Measurements from ENCODE around the gene SH2D3C.

SH2D3C gene, protein sequence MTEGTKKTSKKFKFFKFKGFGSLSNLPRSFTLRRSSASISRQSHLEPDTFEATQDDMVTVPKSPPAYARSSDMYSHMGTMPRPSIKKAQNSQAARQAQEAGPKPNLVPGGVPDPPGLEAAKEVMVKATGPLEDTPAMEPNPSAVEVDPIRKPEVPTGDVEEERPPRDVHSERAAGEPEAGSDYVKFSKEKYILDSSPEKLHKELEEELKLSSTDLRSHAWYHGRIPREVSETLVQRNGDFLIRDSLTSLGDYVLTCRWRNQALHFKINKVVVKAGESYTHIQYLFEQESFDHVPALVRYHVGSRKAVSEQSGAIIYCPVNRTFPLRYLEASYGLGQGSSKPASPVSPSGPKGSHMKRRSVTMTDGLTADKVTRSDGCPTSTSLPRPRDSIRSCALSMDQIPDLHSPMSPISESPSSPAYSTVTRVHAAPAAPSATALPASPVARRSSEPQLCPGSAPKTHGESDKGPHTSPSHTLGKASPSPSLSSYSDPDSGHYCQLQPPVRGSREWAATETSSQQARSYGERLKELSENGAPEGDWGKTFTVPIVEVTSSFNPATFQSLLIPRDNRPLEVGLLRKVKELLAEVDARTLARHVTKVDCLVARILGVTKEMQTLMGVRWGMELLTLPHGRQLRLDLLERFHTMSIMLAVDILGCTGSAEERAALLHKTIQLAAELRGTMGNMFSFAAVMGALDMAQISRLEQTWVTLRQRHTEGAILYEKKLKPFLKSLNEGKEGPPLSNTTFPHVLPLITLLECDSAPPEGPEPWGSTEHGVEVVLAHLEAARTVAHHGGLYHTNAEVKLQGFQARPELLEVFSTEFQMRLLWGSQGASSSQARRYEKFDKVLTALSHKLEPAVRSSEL

DNA sequence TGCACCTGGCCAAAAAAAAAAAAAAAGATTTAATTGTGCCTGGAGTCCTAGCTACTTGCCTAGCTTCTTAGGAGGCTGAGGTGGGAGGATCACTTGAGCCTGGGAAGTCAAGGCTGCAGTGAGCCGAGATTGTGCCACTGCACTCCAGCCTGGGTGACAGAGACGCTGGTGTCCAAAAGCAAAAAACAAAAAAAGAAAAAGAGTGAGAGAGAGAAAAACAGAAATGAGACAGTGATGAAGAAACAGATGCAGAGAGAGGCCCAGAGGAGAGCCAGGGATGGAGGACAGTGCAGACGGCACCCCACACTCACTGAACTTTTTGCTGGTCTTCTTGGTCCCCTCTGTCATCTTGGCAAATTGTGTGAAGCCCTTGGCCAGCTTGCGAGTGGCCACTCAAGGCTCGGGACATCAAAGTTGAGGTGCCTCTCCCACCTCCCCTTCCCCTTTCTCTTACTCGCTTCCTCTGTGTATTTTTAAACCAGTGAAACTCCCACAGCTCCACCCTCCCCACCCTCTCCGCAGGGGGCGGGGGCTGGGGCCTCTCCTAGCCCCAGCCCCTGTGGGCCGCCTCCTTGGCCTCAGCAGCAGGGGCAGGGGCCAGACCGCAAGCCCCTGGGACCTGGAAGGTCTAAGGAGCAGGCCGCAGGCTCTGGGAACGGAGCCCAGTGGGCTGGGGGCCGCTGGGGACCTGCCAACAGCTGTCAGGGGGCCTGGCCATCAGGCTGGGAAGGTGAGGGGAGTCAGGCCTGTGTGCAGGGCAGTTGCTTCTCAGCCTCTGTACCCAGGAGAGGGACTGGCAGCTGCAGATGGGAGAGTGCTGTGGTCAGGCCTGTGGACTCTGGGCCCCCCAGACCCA lies at the start of gene SH2D3C:
Gene SH2D3C (minus strand): TSS at position 387 of the 856 bp plus-strand sequence. CDS start 39 bp downstream, at position 348.
- DNase-seq, result no peak

DNA sequence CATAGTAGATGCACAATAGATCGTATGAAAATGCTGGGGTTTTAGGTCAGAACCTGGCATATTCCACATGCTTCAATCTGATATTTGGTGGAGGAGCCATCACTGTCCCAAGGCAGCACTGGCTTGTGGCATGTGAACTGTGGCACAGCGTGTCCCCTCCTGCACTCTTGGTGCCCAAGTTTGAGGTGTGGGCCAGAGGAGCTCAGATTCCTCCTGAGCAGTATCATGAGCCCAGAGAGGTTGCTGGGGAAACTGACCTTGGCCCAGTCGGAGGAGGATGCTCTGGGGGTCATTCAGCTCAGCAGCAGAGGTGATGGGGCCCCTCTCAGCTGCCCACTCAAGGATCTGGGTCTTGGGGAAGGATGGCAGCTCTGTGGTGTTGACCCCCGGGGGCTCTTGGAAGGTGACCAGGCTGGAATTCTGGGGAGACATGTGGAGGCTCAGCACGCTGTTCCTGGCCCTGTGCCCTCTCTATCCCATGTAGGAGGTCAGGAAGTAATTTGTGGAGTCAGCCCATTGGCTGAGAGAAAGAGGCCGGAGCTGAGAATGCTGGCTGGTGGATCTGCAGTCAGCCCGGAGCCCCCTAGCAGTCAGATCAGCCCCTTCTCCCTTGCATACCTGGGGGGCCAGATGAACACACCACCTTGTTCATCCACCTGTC lies 47.9 kb upstream of the SH2D3C start:
- no peak for DNase-seq

DNA sequence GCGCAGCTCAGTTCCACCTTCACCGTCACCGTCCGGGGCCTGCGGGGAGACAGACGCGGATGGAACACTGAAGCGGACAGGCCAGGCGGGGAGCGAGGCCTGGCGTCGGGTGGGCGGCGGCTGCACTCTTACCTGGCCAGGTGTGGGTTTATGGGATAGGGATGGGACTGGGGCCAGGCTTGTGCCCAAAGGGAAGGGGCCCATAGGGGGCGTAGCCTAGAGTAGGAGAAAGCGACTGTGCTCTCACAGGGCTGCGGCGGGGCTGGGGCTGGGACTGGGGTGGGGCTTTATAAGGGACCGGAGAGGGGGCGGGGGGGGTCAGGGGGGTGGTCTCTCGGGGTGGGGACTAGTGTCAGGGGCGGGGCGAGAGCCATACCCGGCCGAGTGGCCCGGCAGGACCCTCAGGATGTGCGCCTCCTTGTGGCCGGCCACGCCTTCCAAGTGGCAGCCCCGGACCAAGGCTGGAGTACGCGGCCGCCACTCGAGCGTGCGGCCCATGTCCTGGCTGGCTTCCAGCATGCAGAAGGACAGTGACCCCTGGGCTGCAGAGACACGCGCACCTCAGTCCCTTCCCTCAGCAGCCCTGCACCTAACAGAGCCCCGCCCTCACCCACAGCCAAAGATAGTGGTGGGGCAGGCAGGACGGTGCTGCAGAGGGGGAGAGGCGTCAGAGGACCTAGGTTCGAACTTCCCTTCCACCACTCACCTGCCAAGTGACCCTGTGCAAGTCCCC lies 47.0 kb upstream of the SH2D3C start:
- DNase-seq, result no peak

DNA sequence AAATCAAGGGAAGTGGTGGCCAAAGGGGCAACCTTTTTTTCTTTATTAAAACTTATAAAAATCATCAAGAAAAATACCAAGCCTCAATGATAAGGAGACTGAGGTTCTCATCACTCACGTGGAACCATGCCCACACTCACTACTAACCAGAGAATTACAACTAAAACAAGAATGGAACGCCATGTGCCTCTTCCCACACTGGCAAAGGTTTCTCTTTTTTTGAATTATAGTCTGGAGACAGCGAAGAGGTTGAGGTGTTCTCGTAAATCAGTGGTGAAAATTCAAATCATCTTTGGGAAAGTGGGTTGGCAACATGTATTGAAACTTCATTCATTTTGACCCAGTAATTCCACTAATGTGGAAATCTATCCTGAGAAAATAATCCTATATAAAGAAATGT lies 43.6 kb upstream of the SH2D3C start:
- no peak for DNase-seq

DNA sequence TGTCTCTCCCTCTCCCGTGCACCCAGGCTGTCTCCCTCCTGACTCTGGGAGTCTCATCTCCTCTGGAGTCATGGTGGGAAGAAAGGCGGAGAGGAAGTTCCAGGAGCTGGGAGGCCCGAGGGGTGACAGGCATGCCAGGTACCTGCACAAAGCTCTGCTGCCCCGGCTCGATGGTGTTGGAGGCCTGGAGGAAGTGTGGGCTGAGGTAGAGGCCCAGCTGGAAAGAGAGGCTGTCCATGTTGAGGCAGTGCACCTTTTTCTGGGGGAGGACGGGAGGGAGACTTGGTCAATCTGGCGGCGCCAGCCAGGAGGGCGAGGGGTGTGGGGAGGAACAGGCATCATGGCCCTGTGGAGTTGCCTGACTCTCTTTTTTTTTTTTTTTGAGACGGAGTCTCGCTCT lies 40.1 kb upstream of the SH2D3C start:
- DNase-seq, result no peak

DNA sequence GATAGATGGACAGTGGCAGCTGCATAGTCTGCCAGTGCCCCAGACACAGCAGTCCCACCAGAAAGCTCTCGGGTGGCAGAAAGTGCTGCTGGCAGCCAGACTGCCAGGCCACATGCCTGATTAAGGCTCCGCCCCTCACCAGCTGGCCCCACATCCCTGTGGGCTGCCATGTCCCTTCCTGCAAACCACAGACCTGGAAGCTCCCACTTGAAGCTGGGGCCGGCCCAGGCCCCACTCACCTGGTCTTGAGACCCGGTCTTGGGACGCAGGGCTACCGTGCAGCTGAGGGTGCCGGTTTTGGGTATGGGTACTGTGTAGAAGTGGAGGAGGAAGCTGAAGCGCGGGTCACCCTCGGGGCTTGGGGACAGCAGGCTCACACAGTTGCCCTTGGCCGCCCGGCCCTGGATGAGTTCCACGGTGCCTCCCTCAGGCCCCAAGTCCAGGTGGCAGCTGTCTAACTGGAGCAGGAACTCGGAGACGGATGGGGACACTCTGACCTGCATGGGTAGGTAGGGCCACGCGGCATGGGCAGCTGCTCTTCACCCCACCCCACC lies 39.5 kb upstream of the SH2D3C start:
- DNase-seq, result no peak

DNA sequence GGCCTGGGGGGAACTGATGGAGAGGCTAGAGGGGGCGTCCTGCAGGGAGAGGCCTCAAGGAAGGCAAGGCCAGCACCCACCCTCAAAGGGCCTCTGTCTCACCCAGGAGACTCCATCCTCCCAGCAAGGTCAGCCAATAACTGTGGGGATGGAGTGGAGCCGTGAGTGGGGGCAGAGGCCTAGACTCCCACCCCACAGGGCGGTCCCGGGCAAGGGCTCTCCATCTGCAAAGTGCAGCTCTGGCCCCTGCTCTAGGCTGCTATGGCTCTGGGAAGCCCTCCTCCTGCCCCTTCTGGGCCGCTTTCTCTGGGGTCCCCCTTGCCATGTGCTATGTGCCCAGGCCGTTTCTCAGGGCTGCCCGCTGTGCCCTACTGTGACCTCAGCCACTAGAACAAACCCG lies 38.3 kb upstream of the SH2D3C start:
- no peak for DNase-seq

DNA sequence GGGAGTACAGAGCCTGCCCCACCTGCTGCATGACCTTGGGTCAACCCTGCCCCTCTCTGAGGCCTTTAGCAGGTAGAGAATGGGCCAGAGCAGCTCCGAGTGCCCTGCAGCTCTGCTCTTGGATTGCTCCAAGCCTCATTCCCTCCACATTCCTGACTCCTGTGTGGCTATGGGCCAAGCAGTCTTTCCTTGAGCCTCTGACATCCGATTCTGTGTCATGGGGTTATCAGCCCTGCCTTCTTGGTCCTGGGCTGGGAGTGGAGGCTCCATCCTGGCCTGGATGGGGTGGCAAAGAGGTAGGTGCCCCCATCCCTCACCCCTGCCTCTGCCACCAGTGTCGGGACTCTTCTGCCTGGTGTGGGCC lies 37.9 kb upstream of the SH2D3C start:
- no peak for DNase-seq

DNA sequence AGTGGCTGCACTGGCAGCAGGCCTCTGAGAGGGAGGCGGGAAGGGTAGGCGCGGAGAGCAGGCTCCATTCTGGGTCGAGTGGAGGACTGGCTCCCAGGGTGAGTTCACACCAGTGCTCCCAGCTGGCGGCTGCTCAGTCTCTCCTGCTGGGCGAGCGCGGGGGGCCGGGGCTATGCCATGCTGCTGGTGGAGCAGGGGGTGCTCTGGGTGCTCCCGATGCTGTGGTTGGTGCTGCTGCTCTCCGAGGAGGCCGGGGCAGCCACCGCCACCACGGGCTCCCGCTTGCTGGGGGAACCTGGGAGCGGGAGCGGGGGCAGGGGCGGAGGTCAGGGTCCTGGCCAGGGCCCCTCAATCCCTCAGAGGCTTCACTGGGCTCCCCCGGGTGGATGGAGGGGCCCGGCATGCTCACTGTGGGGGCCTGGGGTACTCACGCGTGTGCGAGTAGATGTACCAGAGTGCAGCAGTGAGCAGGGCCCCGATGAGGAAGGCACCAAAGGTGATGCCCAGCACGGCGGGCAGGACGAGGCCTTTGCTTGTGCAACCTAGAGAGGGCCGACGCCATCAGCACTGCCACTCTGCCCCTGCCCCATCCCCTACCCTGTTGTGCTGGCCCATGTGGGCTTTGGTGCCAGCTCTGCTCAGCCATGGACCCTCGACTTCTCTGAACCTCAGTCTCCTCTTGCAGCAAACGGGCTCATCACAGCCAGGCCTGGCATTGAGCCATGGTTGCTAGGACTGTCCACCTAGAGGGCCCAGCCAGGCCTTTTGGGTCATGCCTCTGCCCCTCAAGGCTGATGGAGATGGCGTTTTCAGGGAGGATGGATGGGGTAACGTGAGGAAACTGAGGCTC lies 37.3 kb upstream of the SH2D3C start:
- no peak for DNase-seq

DNA sequence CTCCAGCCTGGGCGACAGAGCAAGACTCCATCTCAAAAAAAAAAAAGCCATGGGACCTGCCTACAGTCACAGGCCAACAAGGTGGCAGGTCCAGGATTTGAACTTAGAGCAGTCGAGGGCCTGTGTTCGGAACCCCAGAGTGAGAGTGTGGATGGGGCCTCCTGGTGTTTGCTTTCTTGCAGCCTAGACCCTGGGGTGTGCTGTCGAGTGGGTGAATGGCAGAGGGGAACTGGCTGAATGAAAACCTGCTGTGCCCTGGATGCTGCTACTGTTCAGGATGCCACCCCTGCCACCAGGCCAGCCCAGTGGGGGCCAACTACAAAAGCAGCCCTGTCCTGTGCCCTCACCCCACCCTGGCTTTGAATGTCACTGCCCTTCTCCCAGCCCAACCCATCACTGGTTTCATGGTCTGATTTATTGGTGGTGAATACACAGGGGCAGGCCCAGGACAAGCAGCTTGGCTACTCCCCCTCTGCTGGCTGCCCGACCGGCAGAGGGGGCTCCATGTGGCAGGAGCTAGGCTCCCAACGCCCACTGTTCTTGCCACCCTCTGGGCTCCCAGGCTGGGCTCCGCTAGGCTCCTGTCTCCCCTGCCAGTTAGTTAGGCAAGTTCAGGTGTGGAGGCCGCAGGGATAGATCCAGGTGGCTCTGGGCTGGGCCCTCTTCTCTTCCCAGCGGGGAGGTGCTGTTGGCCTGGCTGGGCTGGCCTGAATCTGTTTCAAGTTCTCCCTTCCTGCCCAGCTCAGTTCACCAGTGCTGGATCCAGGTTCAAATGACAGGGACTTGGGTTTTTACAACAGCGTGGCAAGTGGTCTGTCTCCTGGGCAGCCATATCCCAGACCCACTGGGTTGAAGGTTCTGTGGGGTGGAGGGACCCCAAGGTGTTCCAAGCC lies 36.4 kb upstream of the SH2D3C start:
- no peak for DNase-seq

DNA sequence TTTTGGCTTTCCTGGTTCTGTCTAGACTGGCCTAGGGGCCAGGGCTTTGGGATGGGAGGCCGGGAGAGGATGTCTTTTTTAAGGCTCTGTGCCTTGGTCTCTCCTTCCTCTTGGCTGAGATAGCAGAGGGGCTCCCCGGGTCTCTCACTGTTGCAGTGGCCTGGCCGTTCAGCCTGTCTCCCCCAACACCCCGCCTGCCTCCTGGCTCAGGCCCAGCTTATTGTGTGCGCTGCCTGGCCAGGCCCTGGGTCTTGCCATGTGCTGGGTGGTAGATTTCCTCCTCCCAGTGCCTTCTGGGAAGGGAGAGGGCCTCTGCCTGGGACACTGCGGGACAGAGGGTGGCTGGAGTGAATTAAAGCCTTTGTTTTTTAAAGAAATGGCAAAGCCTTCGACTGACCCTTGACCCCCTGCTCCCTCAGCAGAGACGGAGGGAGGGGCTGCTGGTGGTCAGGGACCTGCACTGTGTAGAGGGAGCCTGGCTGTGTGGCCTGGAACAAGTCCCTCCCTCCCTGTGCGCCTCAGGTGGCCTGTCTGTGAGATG lies 35.3 kb upstream of the SH2D3C start:
- DNase-seq, result no peak

DNA sequence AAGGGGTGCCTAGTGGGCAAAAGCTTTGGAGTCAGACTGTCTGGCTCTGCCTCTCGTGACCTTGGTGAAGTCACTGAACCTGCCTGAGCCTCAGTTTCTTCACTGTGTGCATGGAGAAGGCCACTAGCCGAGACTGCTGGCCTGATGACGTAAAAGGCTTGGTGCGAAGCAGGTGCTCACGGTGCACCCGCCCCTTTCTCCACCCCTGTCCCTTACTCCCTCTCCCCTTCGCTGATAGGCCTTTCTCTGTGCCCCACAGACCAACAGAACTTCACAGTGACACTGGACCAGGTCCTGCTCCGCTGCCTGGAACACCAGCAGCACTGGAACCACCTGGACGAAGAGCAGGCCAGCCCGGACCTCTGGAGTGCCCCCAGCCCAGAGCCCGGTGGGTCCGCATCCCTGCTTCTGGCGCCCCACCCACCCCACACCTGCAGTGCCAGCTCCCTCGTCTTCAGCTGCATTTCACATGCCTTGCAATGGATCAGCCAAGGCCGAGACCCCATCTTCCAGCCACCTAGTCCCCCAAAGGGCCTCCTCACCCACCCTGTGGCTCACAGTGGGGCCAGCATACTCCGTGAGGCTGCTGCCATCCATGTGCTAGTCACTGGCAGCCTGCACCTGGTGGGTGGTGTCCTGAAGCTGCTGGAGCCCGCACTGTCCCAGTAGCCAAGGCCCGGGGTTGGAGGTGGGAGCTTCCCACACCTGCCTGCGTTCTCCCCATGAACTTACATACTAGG lies 34.6 kb upstream of the SH2D3C start:
- DNase-seq, result no peak

DNA sequence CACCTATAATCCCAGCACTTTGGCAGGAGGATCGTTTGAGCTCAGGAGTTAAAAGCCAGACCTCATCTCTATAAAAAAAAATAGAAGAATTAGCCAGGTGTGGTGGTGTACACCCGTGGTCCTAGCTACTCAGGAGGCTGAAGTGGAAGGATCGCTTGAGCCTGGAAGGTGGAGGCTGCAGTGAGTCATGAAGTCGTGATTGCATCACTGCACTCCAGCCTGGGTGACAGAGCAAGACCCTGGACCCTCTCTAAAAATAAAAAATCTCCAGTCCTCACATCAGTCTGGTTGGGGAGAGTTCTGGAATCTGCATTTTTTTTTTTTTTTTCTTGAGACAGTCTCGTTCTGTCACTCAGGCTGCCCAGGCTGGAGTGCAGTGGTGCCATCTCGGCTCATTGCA lies 33.5 kb upstream of the SH2D3C start:
- no peak for DNase-seq

DNA sequence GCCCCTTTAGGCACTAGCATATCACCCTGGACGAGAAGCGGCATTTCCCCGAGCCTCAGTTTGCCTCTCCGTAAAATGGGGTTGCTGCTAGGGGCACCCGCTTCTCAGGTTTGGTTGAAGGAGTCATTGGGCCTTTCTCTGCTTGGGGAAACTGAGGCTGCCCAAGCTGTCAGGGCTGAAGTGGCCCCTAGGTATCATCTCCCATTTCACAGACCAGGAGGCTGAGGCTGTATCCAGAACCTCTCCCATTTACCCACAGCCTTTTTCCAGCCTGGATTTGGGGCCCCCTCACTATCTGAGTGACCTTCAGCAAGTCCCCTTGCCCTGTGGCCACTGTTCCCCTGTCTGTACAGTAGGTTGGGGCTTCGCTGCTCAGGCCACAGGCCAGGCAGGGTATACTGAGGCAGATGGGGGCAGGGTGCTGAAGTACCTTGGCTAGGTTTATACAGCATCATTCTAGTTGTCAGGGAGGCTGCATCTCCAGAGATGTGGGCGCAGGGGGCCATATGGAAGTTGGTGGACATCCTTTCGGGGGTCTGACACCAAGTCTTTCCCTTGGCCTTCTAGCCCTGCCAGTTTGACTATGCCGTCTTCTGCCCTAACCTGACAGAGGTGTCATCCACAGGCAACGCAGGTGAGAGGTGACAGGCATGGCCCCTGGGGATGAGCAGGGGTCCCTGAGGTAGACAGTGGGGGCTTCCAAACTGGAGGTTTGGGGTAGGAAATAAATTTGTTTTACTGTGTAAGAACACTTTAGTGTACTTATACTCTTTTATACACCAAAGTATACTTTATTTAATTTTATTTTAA lies 32.1 kb upstream of the SH2D3C start:
- DNase-seq, result no peak

DNA sequence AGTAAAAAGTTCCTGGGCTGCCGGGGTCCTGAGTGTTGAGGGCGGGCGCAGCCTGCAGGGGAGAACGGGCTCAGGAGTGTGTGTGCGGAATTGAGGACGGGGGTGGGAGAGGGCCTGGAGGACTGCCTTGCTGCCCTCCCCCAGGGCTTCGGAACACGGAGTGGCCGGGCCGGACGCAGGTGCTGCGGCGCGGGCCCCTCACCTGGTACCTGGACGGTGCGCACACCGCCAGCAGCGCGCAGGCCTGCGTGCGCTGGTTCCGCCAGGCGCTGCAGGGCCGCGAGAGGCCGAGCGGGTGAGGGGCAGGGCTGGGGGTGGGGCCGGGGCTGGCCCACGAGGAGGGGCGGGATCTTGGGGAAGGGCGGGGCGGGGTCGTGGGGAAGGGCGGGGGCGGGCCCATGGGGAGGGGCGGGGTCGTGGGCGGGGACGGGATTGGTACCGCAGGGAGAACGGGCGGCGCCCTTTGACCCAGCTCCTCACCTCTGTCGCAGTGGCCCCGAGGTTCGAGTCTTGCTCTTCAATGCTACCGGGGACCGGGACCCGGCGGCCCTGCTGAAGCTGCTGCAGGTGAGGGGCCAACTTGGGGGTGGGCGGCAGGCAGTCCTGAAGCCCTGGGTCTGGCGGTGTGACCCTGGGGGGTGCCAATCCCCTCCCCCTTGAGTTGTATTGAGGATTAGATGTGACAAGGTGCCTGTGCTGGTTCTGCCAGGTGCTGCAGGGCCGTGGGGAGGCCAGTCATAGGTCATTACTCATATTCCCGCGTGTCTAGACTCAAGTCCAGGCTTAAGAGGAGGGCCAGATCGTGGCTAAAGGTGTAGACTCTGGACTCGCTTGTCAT lies 31.3 kb upstream of the SH2D3C start:
- no peak for DNase-seq

DNA sequence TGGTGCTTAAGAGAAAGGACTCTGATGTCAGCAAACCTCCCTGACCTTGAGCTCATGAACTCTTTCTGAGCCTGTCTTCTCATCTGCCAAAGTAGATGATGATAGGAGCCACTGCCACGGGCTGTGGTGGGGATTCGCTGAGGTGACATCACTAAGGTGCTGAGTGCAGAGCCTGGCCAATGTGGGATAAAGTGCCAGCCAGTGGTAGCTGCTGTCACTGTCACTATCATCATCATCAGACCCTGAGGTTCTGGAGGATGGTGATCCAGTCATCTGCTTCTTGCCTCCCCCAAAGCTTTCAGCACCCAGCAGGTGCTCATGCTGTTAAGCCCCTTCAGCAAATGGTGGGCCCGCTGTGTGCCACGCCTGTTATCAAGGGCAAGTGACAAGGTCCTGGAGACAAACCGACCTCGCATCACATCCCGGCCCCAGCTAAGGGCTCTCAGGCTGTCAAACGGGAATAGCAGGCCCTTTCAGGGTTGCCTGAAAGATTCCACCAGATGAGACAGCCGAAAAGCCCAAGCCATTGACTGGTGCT lies 30.6 kb upstream of the SH2D3C start:
- no peak for DNase-seq
